Ishikawa (cell line): ENCODE data around the gene HABP2.

Source experiments
- EP300 ChIP-seq: IDR thresholded peaks from 2 replicates; pipeline ENCODE4 v1.6.1; 2012; ENCODE audit warnings: borderline replicate concordance
- RAD21 ChIP-seq: IDR thresholded peaks from 2 replicates; pipeline ENCODE4 v1.6.1; 2012; ENCODE audit warnings: low read depth

GRCh38 chr10:113506476-113506875 lies 46.4 kb upstream of the HABP2 start:
- TF ChIP-seq RAD21 (no peak), EP300 (no peak)
